GM23338 (cell line): ENCODE measurements around the gene GOSR2.
A peak's percentile ranks its signal among the peaks of the same experiment; 100 is the strongest.

ENCODE experiments used
- CREB1 ChIP-seq: fragments of 250-450 bp; sonication (Bioruptor Pico); IDR thresholded peaks from 2 replicates; pipeline ENCODE4 v1.5.0; 2020; ENCODE audit warnings: low read depth, mild to moderate bottlenecking, moderate library complexity
- CTCF ChIP-seq, 2 experiments: fragments of 200-600 bp in 1 of 2; sonication (generic) in 1 of 2; conservative IDR thresholded peaks; 2 replicates each; pipeline versions ENCODE4 v1.5.1 to v1.6.1; 2016 to 2017; ENCODE audit warnings: antibody characterized with exemption in 2 of 2, low read depth in 2 of 2, mild to moderate bottlenecking in 2 of 2, moderate library complexity in 1 of 2
- ETS1 ChIP-seq: IDR thresholded peaks from 2 replicates; pipeline ENCODE4 v1.6.1; 2016; ENCODE audit warnings: antibody characterized with exemption
- EZH2 ChIP-seq: fragments of 200-600 bp; sonication (generic); IDR thresholded peaks from one replicate; pipeline ENCODE4 v1.8.0; 2017; ENCODE audit warnings: antibody characterized with exemption, mild to moderate bottlenecking, low read depth; ENCODE audit not compliant: unreplicated experiment
- EZH2phosphoT487 ChIP-seq: fragments of 200-600 bp; sonication (generic); IDR thresholded peaks from one replicate; pipeline ENCODE4 v1.8.1; 2018; ENCODE audit warnings: antibody characterized with exemption; ENCODE audit not compliant: unreplicated experiment
- JUNB ChIP-seq: IDR thresholded peaks from one replicate; pipeline ENCODE4 v1.6.1; 2016; ENCODE audit warnings: antibody characterized with exemption; ENCODE audit not compliant: unreplicated experiment
- NANOG ChIP-seq: IDR thresholded peaks from 2 replicates; pipeline ENCODE4 v1.6.1; 2016; ENCODE audit warnings: antibody characterized with exemption, borderline replicate concordance
- POLR2AphosphoS5 ChIP-seq: IDR thresholded peaks from 2 replicates; pipeline ENCODE4 v1.6.1; 2016; ENCODE audit warnings: antibody characterized with exemption, low read depth
- REST ChIP-seq: IDR thresholded peaks from one replicate; pipeline ENCODE4 v1.6.1; 2018; ENCODE audit warnings: antibody characterized with exemption; ENCODE audit not compliant: unreplicated experiment
- STAT1 ChIP-seq: IDR thresholded peaks from one replicate; pipeline ENCODE4 v1.6.1; 2016; ENCODE audit warnings: antibody characterized with exemption; ENCODE audit not compliant: unreplicated experiment
- ZNF114 ChIP-seq: fragments of 250-450 bp; sonication (Bioruptor Pico); IDR thresholded peaks from 2 replicates; pipeline ENCODE4 v1.5.0; 2020; ENCODE audit warnings: mild to moderate bottlenecking, moderate library complexity
- ZNF331 ChIP-seq: fragments of 250-450 bp; sonication (Bioruptor Pico); IDR thresholded peaks from 2 replicates; pipeline ENCODE4 v1.5.0; 2020; ENCODE audit warnings: low read depth, mild to moderate bottlenecking, moderate library complexity
- ZNF462 ChIP-seq: fragments of 250-450 bp; sonication (Bioruptor Pico); IDR thresholded peaks from 2 replicates; pipeline ENCODE4 v1.5.0; 2020; ENCODE audit warnings: mild to moderate bottlenecking, moderate library complexity

GRCh38 chr17:46922804-46923635, at the start of gene GOSR2:
- TF ChIP-seq POLR2AphosphoS5: peak; percentile 94
- no peak for TF ChIP-seq CTCF (conservative IDR thresholded peaks at IDR 0.05; ENCODE audit: low read depth in 2 of 2)
- no peak for TF ChIP-seq EZH2phosphoT487
- no peak for TF ChIP-seq REST
- TF ChIP-seq NANOG: 0 out of 2 replicates have a peak, but pooled peaks have one; percentile 6
- no peak for TF ChIP-seq EZH2
- TF ChIP-seq CREB1 (CRISPR knock-in tag): peak; percentile 40; the same call in 1 of the 2 replicates
- peak; percentile 87 for TF ChIP-seq ETS1
- peak; percentile 21 for TF ChIP-seq JUNB
- no peak for TF ChIP-seq STAT1
- TF ChIP-seq ZNF331 (CRISPR knock-in tag): no peak
- no peak for TF ChIP-seq ZNF114 (CRISPR knock-in tag)
- TF ChIP-seq ZNF462 (CRISPR knock-in tag): no peak
